Measurements from ENCODE around the gene VKORC1L1.
"Not testable (repeated sequence)": the region's sequence is repeated elsewhere in the genome, so short reads cannot be mapped to it uniquely, and the experiment has no call there.

- not testable (repeated sequence) for TF ChIP-seq CTCF (conservative IDR thresholded peaks at IDR 0.05; ENCODE audit: low read depth, low read length); EZH2 (IDR thresholded peaks at IDR 0.05; ENCODE audit: borderline replicate concordance, low read depth, low read length, poor library complexity, severe bottlenecking)
Observed at GRCh38 chr7:65885533-65885932, 12.7 kb downstream of the VKORC1L1 start.
